Nephron (organoid): Measurements from ENCODE around the gene WDR3.

Experiments
- H3K27ac Mint-ChIP-seq, 3 experiments: 2 replicates each; pipeline ENCODE4 v1.8.0; 2020; ENCODE audit warnings: mixed read lengths in 3 of 3, mild to moderate bottlenecking in 2 of 3, moderate library complexity in 1 of 3
- H3K27me3 Mint-ChIP-seq: 2 replicates; pipeline ENCODE4 v1.8.0; 2021; ENCODE audit warnings: low read depth, mild to moderate bottlenecking, moderate library complexity, mixed read lengths
- H3K36me3 Mint-ChIP-seq: 2 replicates; pipeline ENCODE4 v1.8.0; 2020; ENCODE audit warnings: low read depth, mixed read lengths
- H3K4me1 Mint-ChIP-seq: 2 replicates; pipeline ENCODE4 v1.8.0; 2020; ENCODE audit warnings: mixed read lengths
- H3K4me3 Mint-ChIP-seq, 3 experiments: 2 replicates each; pipeline ENCODE4 v1.8.0; 2020; ENCODE audit warnings: mild to moderate bottlenecking in 3 of 3, mixed read lengths in 3 of 3, moderate library complexity in 2 of 3
- H3K9me3 Mint-ChIP-seq: 2 replicates; pipeline ENCODE4 v1.8.0; 2020; ENCODE audit warnings: mixed read lengths
- CTCF ChIP-seq, 3 experiments: fragments of 200-600 bp; sonication (generic); IDR thresholded peaks; one replicate each; pipeline ENCODE4 v1.5.0; 2021; ENCODE audit warnings: antibody characterized with exemption in 3 of 3; ENCODE audit not compliant: unreplicated experiment in 3 of 3

WDR3 gene

DNA sequence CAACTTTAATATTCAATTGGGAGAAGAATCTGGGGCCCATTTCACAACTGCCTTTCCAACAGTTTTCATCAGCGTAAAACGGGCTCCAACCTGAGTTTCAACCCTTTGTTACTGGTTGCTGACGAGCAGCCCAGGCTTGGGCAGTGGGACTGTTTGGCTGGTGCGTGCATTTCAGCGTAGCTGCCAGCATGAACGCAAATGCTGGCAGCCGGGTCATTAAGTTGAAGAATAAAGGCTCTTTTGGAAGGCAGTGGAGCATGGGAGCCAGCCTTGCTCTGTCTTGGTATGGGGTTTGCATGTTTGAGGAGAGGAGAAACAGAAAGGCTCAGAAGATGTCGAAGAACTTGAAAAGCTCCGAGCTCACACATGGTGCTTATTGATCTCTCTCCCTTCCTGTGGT is 40.7 kb downstream of the WDR3 start:
- no peak for TF ChIP-seq CTCF (IDR thresholded peaks at IDR 0.05; ENCODE audit: unreplicated experiment in 3 of 3)
- H3K36me3 Mint-ChIP-seq: peaks cover 10% of the 10 kb centered on the region
- peaks cover 20% of the 10 kb centered on the region for H3K4me1 Mint-ChIP-seq
- H3K4me3 Mint-ChIP-seq: no peak overlapping the region
- H3K27ac Mint-ChIP-seq: peak overlapping the region in 2 of 3 experiments; percentile 9 to 61
- no peaks in the 10 kb centered on the region for H3K9me3 Mint-ChIP-seq
- no peaks in the 10 kb centered on the region for H3K27me3 Mint-ChIP-seq

DNA sequence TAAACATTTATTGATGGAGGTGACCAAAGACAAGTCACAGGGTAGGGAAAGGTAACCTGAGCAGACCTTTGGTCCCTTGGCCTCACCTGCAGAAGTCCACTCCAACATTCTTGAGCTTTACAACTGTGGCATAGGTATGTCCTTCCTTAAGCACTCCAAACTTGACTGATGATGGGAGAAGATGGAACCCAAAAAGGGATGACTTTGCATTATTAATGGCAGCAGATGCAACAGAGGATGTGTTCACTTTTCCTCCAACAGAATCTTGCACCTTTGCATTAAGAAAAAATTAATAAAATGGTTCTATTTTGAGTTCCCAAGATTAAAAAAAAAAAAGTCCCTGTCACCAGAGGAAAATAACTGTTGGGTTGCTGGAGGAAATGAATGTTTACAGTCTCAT is 42.2 kb downstream of the WDR3 start:
- Mint-ChIP-seq H3K27me3 (no peaks in the 10 kb centered on the region), H3K4me1 (peaks cover 16% of the 10 kb centered on the region), H3K9me3 (no peaks in the 10 kb centered on the region), H3K4me3 (no peak overlapping the region), H3K27ac (no peak overlapping the region), H3K36me3 (peaks cover 4% of the 10 kb centered on the region)
- TF ChIP-seq CTCF (IDR thresholded peaks at IDR 0.05; ENCODE audit: unreplicated experiment in 3 of 3): no peak

DNA sequence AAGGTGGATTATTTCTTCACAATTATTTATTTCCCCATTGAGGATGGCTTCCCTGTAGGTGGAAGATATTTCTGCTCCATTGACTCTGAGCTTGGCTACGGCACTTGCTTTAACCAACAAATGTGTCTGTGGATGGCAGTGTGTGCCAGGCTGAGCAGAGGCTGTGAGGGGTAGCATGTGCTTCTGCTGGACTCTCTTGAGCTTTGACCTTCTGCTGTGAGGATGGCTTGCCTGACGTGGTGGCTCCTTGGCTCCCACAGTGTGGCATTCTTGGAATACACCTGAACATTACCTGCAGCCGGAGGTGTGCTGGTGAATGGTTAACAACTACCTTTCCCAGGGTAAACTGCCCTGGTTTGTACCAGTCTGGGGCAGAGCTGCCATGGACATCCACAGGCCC is 46.8 kb downstream of the WDR3 start:
- H3K27me3 Mint-ChIP-seq: no peaks in the 10 kb centered on the region
- no peaks in the 10 kb centered on the region for H3K4me1 Mint-ChIP-seq

DNA sequence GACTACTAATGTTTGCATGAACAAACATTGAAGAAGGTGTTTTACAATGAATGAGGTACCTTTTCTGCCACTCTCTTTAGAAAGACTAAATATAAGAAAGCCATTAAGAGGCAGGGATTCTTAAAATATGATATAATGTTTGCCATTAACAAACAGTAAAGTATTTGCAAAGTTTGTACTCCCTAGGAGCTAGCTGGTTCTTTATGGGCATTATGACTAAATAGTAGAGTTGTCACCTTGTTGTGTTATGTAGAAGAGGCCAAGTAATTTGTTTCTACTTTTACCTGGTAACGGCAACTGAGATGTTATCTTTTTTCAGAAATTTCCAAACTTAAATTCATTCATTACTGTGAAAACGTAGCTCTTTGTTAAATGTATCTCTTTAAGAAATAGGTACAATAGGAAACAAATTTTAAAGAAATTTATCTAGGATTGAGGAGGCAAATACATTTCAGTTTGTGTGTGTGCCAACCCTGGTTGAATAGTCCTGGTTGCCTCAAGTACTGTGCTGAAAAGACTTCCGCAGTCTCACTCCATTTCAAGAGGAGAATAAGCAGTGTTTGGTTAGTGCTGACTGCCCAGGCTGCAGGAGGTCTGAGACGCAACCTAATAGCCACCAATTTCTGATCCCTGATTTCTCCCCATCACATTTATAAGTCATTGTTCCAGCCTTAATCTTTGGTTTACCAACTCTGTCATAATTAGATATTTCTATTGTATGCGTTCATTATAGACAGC is 52.1 kb downstream of the WDR3 start:
- Mint-ChIP-seq H3K27ac (no peak overlapping the region), H3K36me3 (peaks cover 4% of the 10 kb centered on the region), H3K27me3 (no peaks in the 10 kb centered on the region), H3K9me3 (peaks cover 3% of the 10 kb centered on the region), H3K4me1 (no peaks in the 10 kb centered on the region), H3K4me3 (no peak overlapping the region)
- no peak for TF ChIP-seq CTCF (IDR thresholded peaks at IDR 0.05; ENCODE audit: unreplicated experiment in 3 of 3)

More for the DNA sequence above, 46.8 kb downstream of the WDR3 start:
- Mint-ChIP-seq H3K27ac (no peak overlapping the region), H3K4me3 (no peak overlapping the region), H3K9me3 (no peaks in the 10 kb centered on the region), H3K36me3 (peaks cover 3% of the 10 kb centered on the region)
- TF ChIP-seq CTCF (IDR thresholded peaks at IDR 0.05; ENCODE audit: unreplicated experiment in 3 of 3): no peak

- H3K4me3 Mint-ChIP-seq: no peak overlapping the region
- no peak for TF ChIP-seq CTCF (IDR thresholded peaks at IDR 0.05; ENCODE audit: unreplicated experiment in 3 of 3)
- H3K36me3 Mint-ChIP-seq: peaks cover 8% of the 10 kb centered on the region
- peaks cover 3% of the 10 kb centered on the region for H3K9me3 Mint-ChIP-seq
- H3K27ac Mint-ChIP-seq: no peak overlapping the region
- H3K4me1 Mint-ChIP-seq: no peaks in the 10 kb centered on the region
- no peaks in the 10 kb centered on the region for H3K27me3 Mint-ChIP-seq
Observed at GRCh38 chr1:117985239-117985638, 55.7 kb downstream of the WDR3 start.

- peaks cover 11% of the 10 kb centered on the region for H3K36me3 Mint-ChIP-seq
- no peaks in the 10 kb centered on the region for H3K27me3 Mint-ChIP-seq
- no peak overlapping the region for H3K27ac Mint-ChIP-seq
- peaks cover 3% of the 10 kb centered on the region for H3K9me3 Mint-ChIP-seq
- H3K4me3 Mint-ChIP-seq: no peak overlapping the region
- H3K4me1 Mint-ChIP-seq: no peaks in the 10 kb centered on the region
- no peak for TF ChIP-seq CTCF (IDR thresholded peaks at IDR 0.05; ENCODE audit: unreplicated experiment in 3 of 3)
Observed at GRCh38 chr1:117985973-117986372, 56.4 kb downstream of the WDR3 start.
